Keratinocyte (primary cell): ENCODE measurements around the gene SPATA32. TPM values are rescaled to one million over a fixed set of nuclear protein-coding genes. Genes with fewer than 3 reads are reported as not detected.
A peak's percentile ranks its signal among the peaks of the same experiment; 100 is the strongest.

Source experiments
- DNase-seq: peaks from one replicate; pipeline ENCODE4 v3.0.0-alpha.2; 2011; ENCODE audit warnings: low read depth, missing footprints, low spot score
- FAIRE-seq: peaks from 2 replicates; lab custom pipeline; 2011; peaks lifted over from hg19 to GRCh38; lab: Jason Lieb, UNC
- H2AFZ ChIP-seq: 2 replicates; pipeline ENCODE4 v1.6.0; 2012; ENCODE audit warnings: low read length, control low read depth, inconsistent platforms; ENCODE audit not compliant: control insufficient read depth
- H3K27ac ChIP-seq: 2 replicates; pipeline ENCODE4 v1.5.1; 2011; ENCODE audit warnings: low read length; ENCODE audit not compliant: control insufficient read depth, insufficient read depth
- H3K27me3 ChIP-seq: 3 replicates; pipeline ENCODE4 v1.6.0; 2011; ENCODE audit warnings: low read length; ENCODE audit not compliant: control insufficient read depth, insufficient read depth; ENCODE audit errors: extremely low read depth
- H3K36me3 ChIP-seq, 2 experiments: 2 replicates in 1 of 2; 3 replicates in 1 of 2; pipeline ENCODE4 v1.5.1; 2011; ENCODE audit warnings: low read length in 2 of 2, mild to moderate bottlenecking in 1 of 2; ENCODE audit not compliant: control insufficient read depth in 2 of 2, insufficient read depth in 2 of 2; ENCODE audit errors: extremely low read depth in 1 of 2
- H3K4me1 ChIP-seq: 3 replicates; pipeline ENCODE4 v1.5.1; 2011; ENCODE audit warnings: low read length; ENCODE audit not compliant: control insufficient read depth, insufficient read depth; ENCODE audit errors: extremely low read depth
- H3K4me2 ChIP-seq: 3 replicates; pipeline ENCODE4 v1.6.0; 2011; ENCODE audit warnings: low read depth, low read length; ENCODE audit not compliant: control insufficient read depth, insufficient read depth; ENCODE audit errors: extremely low read depth
- H3K4me3 ChIP-seq, 3 experiments: fragments of 200-600 bp in 1 of 3; sonication (generic) in 1 of 3; 2 replicates in 2 of 3; 3 replicates in 1 of 3; pipeline ENCODE4 v1.5.1; 2011 to 2016; ENCODE audit warnings: low read length in 3 of 3, mild to moderate bottlenecking in 3 of 3, control low read depth in 2 of 3, inconsistent platforms in 1 of 3, low read depth in 1 of 3, mixed read lengths in 1 of 3, mixed run types in 1 of 3, moderate library complexity in 1 of 3; ENCODE audit not compliant: control insufficient read depth in 2 of 3, insufficient read depth in 2 of 3; ENCODE audit errors: extremely low read depth in 1 of 3
- H3K79me2 ChIP-seq: 2 replicates; pipeline ENCODE4 v1.6.0; 2012; ENCODE audit warnings: low read length; ENCODE audit not compliant: control insufficient read depth, insufficient read depth
- H3K9ac ChIP-seq: 3 replicates; pipeline ENCODE4 v1.6.0; 2011; ENCODE audit warnings: low read length; ENCODE audit not compliant: control insufficient read depth, insufficient read depth; ENCODE audit errors: extremely low read depth
- H3K9me1 ChIP-seq: 3 replicates; pipeline ENCODE4 v1.6.0; 2011; ENCODE audit warnings: low read length; ENCODE audit not compliant: control insufficient read depth, insufficient read depth; ENCODE audit errors: extremely low read depth
- H3K9me3 ChIP-seq: 2 replicates; pipeline ENCODE4 v1.5.1; 2012; ENCODE audit warnings: low read depth, low read length; ENCODE audit not compliant: control insufficient read depth
- H4K20me1 ChIP-seq: 3 replicates; pipeline ENCODE4 v1.6.0; 2011; ENCODE audit warnings: low read length; ENCODE audit not compliant: control insufficient read depth, insufficient read depth; ENCODE audit errors: extremely low read depth
- EZH2 ChIP-seq: IDR thresholded peaks from one replicate; pipeline ENCODE4 v1.6.1; 2012; ENCODE audit warnings: inconsistent platforms, mild to moderate bottlenecking, low read length, moderate library complexity
- dilution Hi-C: fragments of 300-500 bp; cut with MboI; formaldehyde crosslinking; loops from one replicate; pipeline ENCODE4 v1.7.0; 2020; ENCODE audit warnings: low sequenced_read_pairs; ENCODE audit not compliant: extremely low pct_ligation_motif_present
- polyA plus RNA-seq, 5 experiments: library from polyadenylated mRNA; depleted of rRNA in 3 of 5; stranded (reverse) in 3 of 5; stranded (forward) in 1 of 5; unstranded in 1 of 5; fragments of >200 nt; gene quantifications; 1 replicate in 1 of 5; 2 replicates in 3 of 5; 3 replicates in 1 of 5; pipeline versions ENCODE4 v1.2.1 to v1.2.3, GENCODE V29; 2011 to 2012; ENCODE audit warnings: missing spikeins in 2 of 5, low read depth in 1 of 5, low replicate concordance in 1 of 5
- TF ChIP-seq, protein P1 (sequence below), 3 experiments: IDR thresholded peaks in 1 of 3; conservative IDR thresholded peaks in 1 of 3; optimal IDR thresholded peaks in 1 of 3; 2 replicates in 2 of 3; 3 replicates in 1 of 3; pipeline versions ENCODE3 to v1.5.1; 2011; ENCODE audit warnings: low read length in 3 of 3, mild to moderate bottlenecking in 3 of 3, moderate library complexity in 2 of 3, control low read depth in 1 of 3, inconsistent platforms in 1 of 3; ENCODE audit not compliant: insufficient read depth in 2 of 3; ENCODE audit errors: extremely low read depth in 1 of 3

Gene SPATA32
- polyA plus RNA-seq, 1 donor (not counting 4 experiments of a cell fraction or from before 2014, with no cell fraction given), result not detected

- DNase-seq, result no peak
- Histone ChIP-seq H3K4me1 (no peaks in the 10 kb centered on the region), H4K20me1 (no peaks in the 10 kb centered on the region), H3K4me2 (no peak overlapping the region), H3K9ac (no peak overlapping the region), H2AFZ (no peak overlapping the region), H3K36me3 (peaks cover 55 to 57% of the 10 kb centered on the region in 2 experiments), H3K9me3 (no peaks in the 10 kb centered on the region), H3K27me3 (no peaks in the 10 kb centered on the region), H3K4me3 (no peak overlapping the region), H3K9me1 (no peaks in the 10 kb centered on the region), H3K79me2 (no peaks in the 10 kb centered on the region), H3K27ac (no peak overlapping the region)
- FAIRE-seq, result no peak
- dilution Hi-C loops, result no loop called here
- TF ChIP-seq, protein P1, sequence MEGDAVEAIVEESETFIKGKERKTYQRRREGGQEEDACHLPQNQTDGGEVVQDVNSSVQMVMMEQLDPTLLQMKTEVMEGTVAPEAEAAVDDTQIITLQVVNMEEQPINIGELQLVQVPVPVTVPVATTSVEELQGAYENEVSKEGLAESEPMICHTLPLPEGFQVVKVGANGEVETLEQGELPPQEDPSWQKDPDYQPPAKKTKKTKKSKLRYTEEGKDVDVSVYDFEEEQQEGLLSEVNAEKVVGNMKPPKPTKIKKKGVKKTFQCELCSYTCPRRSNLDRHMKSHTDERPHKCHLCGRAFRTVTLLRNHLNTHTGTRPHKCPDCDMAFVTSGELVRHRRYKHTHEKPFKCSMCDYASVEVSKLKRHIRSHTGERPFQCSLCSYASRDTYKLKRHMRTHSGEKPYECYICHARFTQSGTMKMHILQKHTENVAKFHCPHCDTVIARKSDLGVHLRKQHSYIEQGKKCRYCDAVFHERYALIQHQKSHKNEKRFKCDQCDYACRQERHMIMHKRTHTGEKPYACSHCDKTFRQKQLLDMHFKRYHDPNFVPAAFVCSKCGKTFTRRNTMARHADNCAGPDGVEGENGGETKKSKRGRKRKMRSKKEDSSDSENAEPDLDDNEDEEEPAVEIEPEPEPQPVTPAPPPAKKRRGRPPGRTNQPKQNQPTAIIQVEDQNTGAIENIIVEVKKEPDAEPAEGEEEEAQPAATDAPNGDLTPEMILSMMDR (optimal IDR thresholded peaks at IDR 0.05 in 1 of 3, IDR thresholded peaks at IDR 0.05 in 1 of 3, conservative IDR thresholded peaks at IDR 0.05 in 1 of 3; ENCODE audit: extremely low read depth in 1 of 3, insufficient read depth in 2 of 3, low read length in 3 of 3), result no peak
- TF ChIP-seq EZH2, result no peak
These were observed 9.7 kb upstream of the SPATA32 start for GRCh38 chr17:45271603-45272002.

DNA sequence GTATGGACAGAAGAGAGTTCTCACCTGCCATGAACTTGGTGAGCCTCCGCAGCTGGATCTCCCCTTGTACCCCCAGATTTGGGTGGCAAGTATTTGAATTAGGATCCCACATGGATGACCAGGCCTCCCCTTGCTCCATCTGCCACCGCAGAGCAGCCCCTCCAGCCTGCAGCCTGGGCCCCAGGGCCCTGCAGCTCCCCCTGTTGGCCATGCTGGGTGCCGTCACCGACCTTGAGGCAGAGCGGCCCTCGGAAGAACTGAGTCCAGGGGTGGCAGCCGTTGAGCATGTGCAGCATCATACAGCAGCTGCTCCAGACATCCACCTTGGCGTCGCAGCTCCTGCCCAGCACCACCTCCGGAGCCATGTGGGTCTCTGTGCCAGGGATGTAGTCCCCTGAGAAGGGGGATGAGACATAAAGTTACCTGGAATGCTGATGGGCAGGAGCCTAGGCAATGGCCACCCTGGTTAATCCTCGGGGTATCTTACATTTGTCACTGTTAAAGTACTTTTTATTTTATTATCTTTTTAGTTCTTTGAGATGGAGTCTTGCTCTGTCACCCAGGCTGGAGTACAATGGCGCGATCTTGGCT lies 9.0 kb upstream of the SPATA32 start:
- no peak for DNase-seq
- H3K27ac ChIP-seq, result no peak overlapping the region
- H3K36me3 ChIP-seq, result peaks cover 53 to 58% of the 10 kb centered on the region in 2 experiments
- no peak for FAIRE-seq
- dilution Hi-C loops, result no loop called here
- H3K9me1 ChIP-seq, result no peaks in the 10 kb centered on the region
- no peak overlapping the region for H3K4me3 ChIP-seq
- no peaks in the 10 kb centered on the region for H3K79me2 ChIP-seq
- H3K27me3 ChIP-seq, result no peaks in the 10 kb centered on the region
- H2AFZ ChIP-seq, result no peak overlapping the region
- no peaks in the 10 kb centered on the region for H4K20me1 ChIP-seq
- no peaks in the 10 kb centered on the region for H3K9me3 ChIP-seq
- H3K4me2 ChIP-seq, result no peak overlapping the region
- no peak overlapping the region for H3K9ac ChIP-seq
- TF ChIP-seq, protein P1 (optimal IDR thresholded peaks at IDR 0.05 in 1 of 3, IDR thresholded peaks at IDR 0.05 in 1 of 3, conservative IDR thresholded peaks at IDR 0.05 in 1 of 3; ENCODE audit: extremely low read depth in 1 of 3, insufficient read depth in 2 of 3, low read length in 3 of 3), result peak; percentile 60 to 72 (median 69)
- TF ChIP-seq EZH2, result no peak
- H3K4me1 ChIP-seq, result no peaks in the 10 kb centered on the region
